GM12878 (cell line): ENCODE data around the gene SNX19.

Source experiments
- CBX3 ChIP-seq: fragments of 200-600 bp; sonication (generic); IDR thresholded peaks from 2 replicates; pipeline ENCODE4 v1.6.1; 2016; ENCODE audit warnings: low read depth, borderline replicate concordance
- EGR1 ChIP-seq, 2 experiments: IDR thresholded peaks; 1 replicate in 1 of 2; 2 replicates in 1 of 2; pipeline ENCODE4 v1.6.1; 2011 to 2012; ENCODE audit warnings: low read depth in 2 of 2, low read length in 2 of 2, borderline replicate concordance in 1 of 2, mild to moderate bottlenecking in 1 of 2, moderate library complexity in 1 of 2
- EZH2 ChIP-seq: IDR thresholded peaks from 2 replicates; pipeline ENCODE4 v1.6.1; 2012; ENCODE audit warnings: low read depth, mild to moderate bottlenecking, control low read depth, inconsistent platforms, low read length, borderline replicate concordance; ENCODE audit not compliant: control insufficient read depth
- FOXK2 ChIP-seq: fragments of 450-650 bp; IDR thresholded peaks from 2 replicates; pipeline ENCODE4 v1.6.1; 2017; ENCODE audit warnings: mild to moderate bottlenecking, moderate library complexity
- KAT2A ChIP-seq: conservative IDR thresholded peaks from 2 replicates; pipeline ENCODE4 v1.6.1; 2011; ENCODE audit warnings: low read depth, low read length; ENCODE audit not compliant: control insufficient read depth
- POLR2A ChIP-seq: IDR thresholded peaks from 2 replicates; pipeline ENCODE4 v1.6.1; 2011; ENCODE audit warnings: low read depth, mild to moderate bottlenecking, low read length
- RCOR1 ChIP-seq: conservative IDR thresholded peaks from 2 replicates; pipeline ENCODE4 v1.6.1; 2012; ENCODE audit warnings: low read depth, low read length, improper control_type of control experiment
- SP1 ChIP-seq: IDR thresholded peaks from one replicate; pipeline ENCODE4 v1.6.1; 2011; ENCODE audit warnings: low read depth, low read length
- ZNF24 ChIP-seq: fragments of 450-650 bp; IDR thresholded peaks from 2 replicates; pipeline ENCODE4 v1.6.1; 2017; ENCODE audit warnings: antibody characterized with exemption, mild to moderate bottlenecking
- TF ChIP-seq, protein P1 (sequence below): IDR thresholded peaks from 2 replicates; pipeline ENCODE4 v1.6.1; 2011; ENCODE audit warnings: low read depth, low read length, improper control_type of control experiment, borderline replicate concordance
- TF ChIP-seq, protein P2 (sequence below), 3 experiments: IDR thresholded peaks in 2 of 3; conservative IDR thresholded peaks in 1 of 3; 2 replicates each; pipeline ENCODE4 v1.5.1; 2011; ENCODE audit warnings: low read depth in 3 of 3, low read length in 3 of 3, mild to moderate bottlenecking in 3 of 3, control low read depth in 2 of 3, moderate library complexity in 2 of 3, inconsistent platforms in 1 of 3, mixed read lengths in 1 of 3; ENCODE audit not compliant: control insufficient read depth in 2 of 3, insufficient read depth in 1 of 3; ENCODE audit errors: extremely low read depth in 1 of 3
- TF ChIP-seq, protein P3 (sequence below): fragments of 450-650 bp; IDR thresholded peaks from 2 replicates; pipeline ENCODE4 v1.6.1; 2017; ENCODE audit warnings: low read depth, mild to moderate bottlenecking, moderate library complexity
- TF ChIP-seq, protein P4 (sequence below): IDR thresholded peaks from 2 replicates; pipeline ENCODE4 v1.6.1; 2012; ENCODE audit warnings: mild to moderate bottlenecking, low read depth, low read length
- TF ChIP-seq, protein P5 (sequence below): IDR thresholded peaks from 2 replicates; pipeline ENCODE4 v1.6.1; 2012; ENCODE audit warnings: low read depth, low read length, improper control_type of control experiment

DNA sequence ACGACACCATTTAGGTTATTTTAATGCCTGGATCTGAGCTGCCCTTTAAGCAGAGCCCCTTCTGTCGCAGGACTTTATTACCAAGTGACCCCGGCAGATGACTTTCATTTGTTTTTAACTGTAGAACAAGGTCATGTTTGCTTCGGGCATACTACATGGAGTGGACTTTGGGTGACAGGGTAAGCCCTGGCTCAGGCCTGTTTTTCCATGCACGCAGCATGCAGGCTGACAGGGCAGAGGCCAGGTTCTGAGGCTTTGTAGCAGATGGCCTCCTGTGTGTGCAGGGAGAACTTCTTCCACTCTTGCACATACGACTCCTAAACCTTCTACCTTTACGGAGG lies 50.5 kb downstream of the SNX19 start:
- TF ChIP-seq, protein P1, sequence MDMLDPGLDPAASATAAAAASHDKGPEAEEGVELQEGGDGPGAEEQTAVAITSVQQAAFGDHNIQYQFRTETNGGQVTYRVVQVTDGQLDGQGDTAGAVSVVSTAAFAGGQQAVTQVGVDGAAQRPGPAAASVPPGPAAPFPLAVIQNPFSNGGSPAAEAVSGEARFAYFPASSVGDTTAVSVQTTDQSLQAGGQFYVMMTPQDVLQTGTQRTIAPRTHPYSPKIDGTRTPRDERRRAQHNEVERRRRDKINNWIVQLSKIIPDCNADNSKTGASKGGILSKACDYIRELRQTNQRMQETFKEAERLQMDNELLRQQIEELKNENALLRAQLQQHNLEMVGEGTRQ: no peak
- no peak for TF ChIP-seq KAT2A
- TF ChIP-seq, protein P2, sequence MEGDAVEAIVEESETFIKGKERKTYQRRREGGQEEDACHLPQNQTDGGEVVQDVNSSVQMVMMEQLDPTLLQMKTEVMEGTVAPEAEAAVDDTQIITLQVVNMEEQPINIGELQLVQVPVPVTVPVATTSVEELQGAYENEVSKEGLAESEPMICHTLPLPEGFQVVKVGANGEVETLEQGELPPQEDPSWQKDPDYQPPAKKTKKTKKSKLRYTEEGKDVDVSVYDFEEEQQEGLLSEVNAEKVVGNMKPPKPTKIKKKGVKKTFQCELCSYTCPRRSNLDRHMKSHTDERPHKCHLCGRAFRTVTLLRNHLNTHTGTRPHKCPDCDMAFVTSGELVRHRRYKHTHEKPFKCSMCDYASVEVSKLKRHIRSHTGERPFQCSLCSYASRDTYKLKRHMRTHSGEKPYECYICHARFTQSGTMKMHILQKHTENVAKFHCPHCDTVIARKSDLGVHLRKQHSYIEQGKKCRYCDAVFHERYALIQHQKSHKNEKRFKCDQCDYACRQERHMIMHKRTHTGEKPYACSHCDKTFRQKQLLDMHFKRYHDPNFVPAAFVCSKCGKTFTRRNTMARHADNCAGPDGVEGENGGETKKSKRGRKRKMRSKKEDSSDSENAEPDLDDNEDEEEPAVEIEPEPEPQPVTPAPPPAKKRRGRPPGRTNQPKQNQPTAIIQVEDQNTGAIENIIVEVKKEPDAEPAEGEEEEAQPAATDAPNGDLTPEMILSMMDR (IDR thresholded peaks at IDR 0.05 in 2 of 3, conservative IDR thresholded peaks at IDR 0.05 in 1 of 3; ENCODE audit: control insufficient read depth in 2 of 3, extremely low read depth in 1 of 3, insufficient read depth in 1 of 3, low read depth in 3 of 3, low read length in 3 of 3): no peak
- no peak for TF ChIP-seq EZH2
- TF ChIP-seq, protein P3, sequence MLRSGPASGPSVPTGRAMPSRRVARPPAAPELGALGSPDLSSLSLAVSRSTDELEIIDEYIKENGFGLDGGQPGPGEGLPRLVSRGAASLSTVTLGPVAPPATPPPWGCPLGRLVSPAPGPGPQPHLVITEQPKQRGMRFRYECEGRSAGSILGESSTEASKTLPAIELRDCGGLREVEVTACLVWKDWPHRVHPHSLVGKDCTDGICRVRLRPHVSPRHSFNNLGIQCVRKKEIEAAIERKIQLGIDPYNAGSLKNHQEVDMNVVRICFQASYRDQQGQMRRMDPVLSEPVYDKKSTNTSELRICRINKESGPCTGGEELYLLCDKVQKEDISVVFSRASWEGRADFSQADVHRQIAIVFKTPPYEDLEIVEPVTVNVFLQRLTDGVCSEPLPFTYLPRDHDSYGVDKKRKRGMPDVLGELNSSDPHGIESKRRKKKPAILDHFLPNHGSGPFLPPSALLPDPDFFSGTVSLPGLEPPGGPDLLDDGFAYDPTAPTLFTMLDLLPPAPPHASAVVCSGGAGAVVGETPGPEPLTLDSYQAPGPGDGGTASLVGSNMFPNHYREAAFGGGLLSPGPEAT: no peak
- TF ChIP-seq CBX3: no peak
- no peak for TF ChIP-seq RCOR1
- no peak for TF ChIP-seq SP1
- no peak for TF ChIP-seq FOXK2
- TF ChIP-seq, protein P4, sequence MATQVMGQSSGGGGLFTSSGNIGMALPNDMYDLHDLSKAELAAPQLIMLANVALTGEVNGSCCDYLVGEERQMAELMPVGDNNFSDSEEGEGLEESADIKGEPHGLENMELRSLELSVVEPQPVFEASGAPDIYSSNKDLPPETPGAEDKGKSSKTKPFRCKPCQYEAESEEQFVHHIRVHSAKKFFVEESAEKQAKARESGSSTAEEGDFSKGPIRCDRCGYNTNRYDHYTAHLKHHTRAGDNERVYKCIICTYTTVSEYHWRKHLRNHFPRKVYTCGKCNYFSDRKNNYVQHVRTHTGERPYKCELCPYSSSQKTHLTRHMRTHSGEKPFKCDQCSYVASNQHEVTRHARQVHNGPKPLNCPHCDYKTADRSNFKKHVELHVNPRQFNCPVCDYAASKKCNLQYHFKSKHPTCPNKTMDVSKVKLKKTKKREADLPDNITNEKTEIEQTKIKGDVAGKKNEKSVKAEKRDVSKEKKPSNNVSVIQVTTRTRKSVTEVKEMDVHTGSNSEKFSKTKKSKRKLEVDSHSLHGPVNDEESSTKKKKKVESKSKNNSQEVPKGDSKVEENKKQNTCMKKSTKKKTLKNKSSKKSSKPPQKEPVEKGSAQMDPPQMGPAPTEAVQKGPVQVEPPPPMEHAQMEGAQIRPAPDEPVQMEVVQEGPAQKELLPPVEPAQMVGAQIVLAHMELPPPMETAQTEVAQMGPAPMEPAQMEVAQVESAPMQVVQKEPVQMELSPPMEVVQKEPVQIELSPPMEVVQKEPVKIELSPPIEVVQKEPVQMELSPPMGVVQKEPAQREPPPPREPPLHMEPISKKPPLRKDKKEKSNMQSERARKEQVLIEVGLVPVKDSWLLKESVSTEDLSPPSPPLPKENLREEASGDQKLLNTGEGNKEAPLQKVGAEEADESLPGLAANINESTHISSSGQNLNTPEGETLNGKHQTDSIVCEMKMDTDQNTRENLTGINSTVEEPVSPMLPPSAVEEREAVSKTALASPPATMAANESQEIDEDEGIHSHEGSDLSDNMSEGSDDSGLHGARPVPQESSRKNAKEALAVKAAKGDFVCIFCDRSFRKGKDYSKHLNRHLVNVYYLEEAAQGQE: no peak
- no peak for TF ChIP-seq ZNF24
- no peak for TF ChIP-seq POLR2A
- TF ChIP-seq, protein P5, sequence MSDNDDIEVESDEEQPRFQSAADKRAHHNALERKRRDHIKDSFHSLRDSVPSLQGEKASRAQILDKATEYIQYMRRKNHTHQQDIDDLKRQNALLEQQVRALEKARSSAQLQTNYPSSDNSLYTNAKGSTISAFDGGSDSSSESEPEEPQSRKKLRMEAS: no peak
- TF ChIP-seq EGR1 (IDR thresholded peaks at IDR 0.05; ENCODE audit: borderline replicate concordance in 1 of 2, low read depth in 2 of 2, low read length in 2 of 2): no peak
